Activated CD4-positive, alpha-beta T cell treated with anti-CD3 and anti-CD28 coated beads for 1 hour (primary cell): Measurements from ENCODE around the gene PKHD1.
A peak's percentile ranks its signal among the peaks of the same experiment; 100 is the strongest.

Experiments used
- DNase-seq: peaks from one replicate; pipeline ENCODE4 v3.0.0-alpha.2; 2020

Gene PKHD1

DNA sequence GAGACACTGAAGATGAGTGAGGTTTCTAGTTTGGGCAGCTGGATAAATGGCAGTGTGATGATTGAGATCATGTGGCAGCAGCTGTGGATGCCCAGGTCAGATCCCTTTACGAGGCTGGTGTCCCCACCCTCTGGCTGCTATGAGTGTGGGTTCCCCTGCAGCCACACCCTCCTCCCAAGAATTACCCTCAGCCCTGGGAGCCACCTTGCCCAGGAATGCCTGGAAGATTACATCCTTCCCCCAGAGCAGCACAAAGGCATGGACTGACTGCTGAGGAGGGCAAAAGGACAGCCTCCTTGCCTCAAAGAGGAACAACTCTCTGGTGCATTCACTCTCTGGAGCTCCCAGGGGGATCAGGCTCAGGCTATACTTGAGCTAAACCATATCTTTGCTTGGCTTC lies 15.0 kb upstream of the PKHD1 start:
- no peak for DNase-seq

DNA sequence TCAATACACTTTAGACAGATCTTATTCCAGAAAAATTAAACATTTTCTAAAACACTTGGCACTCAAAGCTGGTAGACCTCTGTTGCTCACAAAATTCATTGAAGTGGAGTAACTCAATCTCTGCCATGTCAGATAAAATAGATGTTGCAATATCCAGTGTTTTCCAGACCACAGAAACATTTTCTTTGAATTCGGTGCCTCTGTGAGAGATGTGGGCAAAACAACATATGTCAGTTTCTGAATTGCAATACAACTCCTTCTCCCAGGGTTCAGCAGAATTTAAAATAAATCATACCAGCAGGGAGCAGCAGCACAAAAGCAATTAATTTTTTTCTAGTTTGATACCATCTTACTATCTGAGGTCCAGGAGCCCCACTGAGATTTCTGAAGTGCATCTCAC lies 11.3 kb upstream of the PKHD1 start:
- no peak for DNase-seq

DNA sequence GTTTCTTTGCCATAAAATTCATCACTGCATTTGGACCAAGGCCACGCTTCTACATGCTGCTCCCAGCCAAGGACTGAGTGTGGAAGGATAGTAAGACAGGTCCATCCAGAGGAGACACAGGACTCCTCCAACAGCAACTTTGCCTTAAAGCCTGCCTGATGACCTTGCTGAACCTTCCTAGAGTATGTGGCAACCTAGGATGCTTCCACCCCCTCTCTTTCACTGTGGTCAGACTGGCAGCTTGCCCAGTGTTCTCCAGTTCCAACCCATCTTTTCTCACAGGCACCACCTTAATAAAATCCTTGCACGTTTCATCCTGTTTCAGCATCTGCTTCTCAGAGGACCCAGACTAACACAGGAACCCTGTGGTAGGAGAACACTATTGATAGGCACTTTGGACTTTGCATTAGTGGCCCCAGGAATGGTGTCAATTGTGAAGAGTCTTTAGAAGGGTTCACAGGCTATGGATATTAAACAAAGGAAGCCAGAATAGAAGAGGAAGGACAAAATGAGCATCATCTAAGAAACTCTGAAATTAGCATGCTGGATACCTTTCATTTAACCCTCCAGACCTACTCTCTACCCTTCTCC lies 2.4 kb upstream of the PKHD1 start:
- DNase-seq, result no peak

DNA sequence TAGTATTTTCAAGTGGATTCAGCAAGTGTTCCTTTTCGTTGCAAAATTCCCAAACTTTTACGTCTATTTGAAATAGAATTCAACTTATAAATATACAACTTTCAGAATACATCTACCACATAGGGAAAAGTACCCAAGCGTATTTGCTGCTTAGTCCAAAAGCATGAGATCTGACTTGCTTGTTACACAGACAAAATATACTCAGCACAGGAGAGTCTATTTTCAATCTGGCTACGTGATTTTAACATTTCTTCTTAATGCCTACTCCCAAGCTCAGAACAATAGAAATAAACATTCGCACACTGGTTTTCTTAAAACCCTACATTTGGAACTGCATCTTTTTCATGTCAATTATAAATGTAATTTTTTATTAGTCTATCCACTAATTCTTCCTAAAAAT lies 672 bp downstream of the PKHD1 start:
- no peak for DNase-seq

DNA sequence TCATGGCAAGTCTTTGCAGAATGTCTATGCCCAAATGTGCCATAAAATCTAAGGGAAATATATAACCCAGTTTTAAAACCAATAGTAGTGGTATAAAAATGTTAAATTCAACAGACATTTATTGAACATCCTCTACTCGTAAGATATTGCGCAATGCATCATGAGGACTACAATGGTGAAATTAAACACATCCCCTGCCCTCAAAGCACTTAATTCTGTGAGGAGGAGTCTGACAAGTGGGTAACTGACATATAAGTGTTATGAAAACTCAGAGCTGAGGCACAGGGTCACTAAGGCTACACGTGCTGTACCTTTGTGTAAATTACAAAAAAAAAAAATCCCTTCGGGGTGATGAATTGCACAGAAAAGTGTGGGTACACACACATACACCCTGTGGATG lies 6.2 kb downstream of the PKHD1 start:
- no peak for DNase-seq

DNA sequence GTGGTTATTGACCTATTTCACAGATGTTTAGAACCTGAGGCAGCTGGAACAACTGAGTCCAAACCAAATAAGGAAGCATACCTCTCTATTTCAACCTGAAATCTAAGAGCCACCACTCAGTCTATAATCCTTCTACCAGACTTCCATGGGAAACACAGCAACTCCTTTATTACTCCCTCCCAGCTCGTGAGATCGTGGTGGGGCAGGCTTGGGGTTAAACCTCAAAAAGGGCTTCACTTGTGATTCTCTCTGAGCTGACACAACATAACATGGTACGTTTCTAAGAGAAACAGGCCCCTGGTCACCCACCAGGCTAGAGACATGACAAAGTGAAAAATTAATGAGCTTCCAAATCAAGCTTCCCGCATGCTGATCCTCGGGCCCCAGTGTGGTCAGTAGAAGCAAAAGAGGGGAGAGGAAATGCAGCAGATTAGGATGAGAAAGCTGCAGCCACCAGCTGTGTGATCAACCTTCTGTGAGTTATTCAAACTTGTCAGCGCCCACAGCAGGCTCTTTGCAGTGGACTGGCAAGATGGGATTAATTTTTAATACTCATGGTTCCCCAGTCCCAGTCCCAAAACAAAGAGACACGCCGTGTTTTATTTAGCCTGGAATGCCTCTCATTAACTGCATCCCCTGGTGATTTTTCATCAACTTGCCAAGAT lies 9.3 kb downstream of the PKHD1 start:
- DNase-seq, result no peak

DNA sequence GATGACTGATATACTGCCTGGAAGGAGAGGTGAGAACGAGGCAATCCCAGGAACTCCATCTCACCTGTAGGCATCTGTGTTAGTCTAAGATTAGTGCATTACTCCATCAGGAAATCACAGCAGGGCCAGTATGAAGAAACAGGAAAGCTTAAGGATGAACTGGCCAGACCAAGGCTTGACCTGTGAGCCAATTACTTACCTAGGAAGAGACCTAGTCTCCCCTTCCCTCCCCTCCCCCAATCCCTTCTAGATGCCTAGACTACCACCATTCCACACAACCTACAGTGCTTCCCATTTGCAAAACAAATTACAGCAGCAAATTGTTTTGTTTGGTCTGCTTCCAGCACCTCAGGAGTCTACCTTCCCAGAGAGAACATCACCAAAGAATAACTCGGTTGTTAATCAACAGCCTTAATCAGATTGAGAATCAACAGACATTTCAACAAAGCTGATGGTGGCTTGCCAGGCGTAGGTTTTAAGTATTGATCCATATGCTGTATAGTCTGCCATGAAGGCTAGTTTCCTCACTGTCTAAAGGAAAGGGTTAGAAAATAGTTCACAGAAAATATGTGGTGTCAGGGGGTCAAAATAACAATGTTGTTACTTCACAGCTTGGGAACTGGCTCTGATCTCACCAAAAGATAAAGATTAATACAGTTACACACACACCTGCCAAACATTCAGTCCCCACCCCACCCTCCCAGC lies 10.1 kb downstream of the PKHD1 start:
- no peak for DNase-seq

DNA sequence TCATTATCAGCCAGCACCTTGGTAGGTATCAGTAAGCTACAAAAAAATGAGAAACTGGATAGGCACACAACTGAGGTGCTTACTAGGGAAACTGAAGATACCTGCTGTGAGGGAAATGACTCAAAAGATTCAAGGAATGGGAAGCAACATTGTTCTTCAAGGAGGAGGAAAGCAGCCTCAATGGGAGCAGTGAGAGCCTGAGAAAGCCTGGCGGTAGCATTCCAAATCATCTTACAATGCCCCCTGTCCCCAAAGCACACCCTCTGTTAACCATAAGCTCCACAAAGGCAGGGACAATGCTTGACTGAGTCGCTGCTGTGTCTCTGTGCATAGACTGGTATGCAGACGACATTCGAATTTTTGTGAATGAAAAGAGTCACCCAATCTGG lies 10.6 kb downstream of the PKHD1 start:
- DNase-seq, result no peak

DNA sequence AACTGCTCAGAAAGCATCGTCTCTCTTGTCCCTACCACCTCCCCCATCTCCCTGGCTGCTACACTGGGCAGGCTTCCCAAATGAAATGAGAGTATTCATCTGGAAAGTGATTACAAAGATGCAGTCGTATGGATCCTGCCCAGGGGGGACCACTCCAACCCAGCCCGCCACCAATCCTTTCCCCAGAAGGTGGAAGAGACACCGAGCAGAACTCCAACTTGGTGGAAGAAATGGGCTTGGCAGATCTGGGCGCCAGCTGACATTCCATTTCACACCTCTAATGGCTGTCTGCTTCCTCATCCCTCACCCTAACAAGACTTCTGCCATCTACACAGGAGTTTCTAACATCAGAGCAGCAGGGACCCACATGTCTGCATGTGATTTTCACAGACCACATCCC lies 12.7 kb downstream of the PKHD1 start:
- no peak for DNase-seq

DNA sequence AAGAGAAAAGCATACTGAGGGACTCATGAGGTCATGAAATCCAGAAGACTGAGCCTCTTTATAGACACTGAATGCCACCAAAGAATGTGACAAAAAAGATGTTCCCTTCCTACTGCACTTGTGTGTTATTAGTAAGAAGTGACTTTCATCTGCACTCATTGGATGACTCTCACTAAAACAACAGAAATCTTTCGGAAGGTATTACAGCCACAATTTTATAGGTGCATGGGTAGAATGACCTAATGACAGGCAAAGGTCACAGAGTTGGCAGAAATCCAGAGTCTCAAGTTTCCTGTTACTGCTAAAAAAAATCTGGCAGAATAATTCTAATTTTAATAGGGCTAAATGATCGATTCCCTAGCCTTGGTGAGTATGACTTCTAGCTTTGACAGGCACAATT lies 13.3 kb downstream of the PKHD1 start:
- DNase-seq, result no peak

DNA sequence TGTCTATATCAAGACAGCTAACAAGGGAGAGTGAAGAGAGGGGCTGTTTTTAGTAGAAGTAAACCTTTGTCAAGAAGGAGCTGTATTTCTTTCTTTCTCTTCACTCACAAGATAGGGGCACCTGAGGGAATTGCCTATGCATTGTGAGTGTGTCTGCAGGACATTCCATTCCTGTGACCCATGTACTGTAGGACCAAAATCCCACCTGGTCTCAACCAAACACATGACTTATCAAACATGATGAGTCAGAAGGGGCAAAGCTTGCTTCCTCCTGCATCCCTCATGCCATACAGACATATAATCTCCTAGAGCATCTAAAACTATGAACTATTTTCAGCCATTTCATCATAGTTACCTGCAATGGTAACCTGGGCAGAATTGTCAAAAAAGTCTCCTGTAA lies 21.8 kb downstream of the PKHD1 start:
- no peak for DNase-seq

DNA sequence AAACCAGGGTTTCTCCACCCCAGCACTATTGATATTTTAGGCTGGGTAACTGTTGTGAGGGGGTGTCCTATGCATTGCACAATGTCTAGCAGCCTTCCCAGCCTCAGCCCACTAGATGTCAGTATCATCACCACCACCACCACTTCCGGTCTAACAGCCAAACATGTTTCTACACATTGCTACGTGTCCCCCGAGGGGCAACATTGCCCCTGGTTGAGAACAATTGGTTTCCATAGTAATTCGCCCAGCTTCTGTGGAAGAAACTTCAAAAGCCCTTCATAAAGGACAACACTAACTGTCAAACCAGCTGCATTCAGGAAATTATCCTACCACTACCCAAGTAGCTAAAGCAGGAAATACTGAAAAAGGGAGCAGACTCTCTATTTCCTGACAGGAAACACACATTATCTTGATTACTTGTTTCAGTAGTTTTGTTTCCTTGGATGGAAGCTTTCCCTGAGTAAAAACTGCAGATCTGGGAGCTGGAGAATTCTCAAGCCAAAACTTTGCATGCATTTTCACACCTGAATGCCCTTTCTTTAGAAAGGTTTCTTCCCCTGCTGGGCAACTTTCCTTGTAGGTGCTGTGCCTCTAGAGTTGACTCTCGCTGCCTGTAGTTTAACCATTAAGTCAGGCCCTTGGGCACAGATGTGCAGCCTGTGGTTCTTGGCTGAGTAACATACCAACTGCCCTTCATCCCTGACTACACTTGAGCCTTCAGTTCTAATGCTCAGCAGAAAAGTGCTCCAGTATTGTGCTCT lies 23.6 kb downstream of the PKHD1 start:
- peak; percentile 36 for DNase-seq

DNA sequence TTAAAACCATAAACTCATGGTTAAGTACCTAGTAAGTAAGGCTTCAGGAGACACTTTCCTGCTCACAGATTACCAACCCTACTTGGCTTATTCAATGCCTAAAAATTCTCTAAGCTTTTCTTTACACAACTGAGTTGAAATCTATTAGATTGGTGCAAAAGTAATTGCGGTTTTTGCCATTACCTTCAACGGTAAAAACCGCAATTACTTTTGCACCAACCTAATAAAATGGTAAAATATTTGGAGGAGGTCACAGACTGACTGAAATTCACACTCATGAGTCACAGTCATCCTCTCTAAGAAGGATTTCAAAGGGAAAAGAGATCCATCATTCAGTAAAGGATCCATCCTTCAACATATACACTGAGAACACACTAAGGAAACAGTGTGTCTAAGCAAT lies 25.9 kb downstream of the PKHD1 start:
- DNase-seq, result no peak

DNA sequence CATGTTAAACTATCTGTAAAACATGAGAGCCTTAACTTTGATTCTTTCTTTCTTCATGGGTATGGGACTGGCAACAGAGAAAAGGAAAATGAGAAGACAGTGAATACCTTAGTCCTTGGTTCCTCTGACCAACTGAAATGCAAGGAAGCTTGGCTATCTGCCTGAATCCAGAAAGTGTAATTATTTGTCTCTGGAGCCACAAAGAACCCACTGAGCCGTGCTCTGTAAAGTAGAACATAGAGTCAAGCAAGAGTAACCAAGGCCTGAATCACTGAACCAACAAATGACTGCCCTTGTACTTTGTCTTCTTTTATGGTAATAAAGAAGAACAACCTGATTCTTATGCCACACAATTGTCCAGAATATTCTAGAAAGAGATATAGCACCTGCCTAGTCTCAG lies 27.6 kb downstream of the PKHD1 start:
- DNase-seq, result no peak

DNA sequence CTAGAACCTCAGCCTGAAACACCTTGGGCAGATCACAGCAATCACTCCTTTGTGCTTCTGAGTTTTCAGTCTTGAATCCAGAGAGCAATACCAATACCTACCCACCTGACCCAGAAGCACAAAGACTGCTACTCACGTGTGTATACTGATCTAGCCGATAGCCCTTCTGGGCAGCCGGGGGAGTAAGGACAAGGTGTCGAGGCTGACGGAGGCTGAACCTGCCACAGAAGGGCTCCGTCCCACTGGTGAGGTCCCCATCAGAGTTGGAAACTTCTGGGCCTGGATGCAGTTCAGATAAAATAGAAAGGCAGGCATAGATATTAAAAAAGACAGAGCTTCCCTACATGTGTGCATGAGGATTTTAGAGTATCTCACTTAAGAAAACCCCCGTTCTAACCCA lies 32.0 kb downstream of the PKHD1 start:
- no peak for DNase-seq

DNA sequence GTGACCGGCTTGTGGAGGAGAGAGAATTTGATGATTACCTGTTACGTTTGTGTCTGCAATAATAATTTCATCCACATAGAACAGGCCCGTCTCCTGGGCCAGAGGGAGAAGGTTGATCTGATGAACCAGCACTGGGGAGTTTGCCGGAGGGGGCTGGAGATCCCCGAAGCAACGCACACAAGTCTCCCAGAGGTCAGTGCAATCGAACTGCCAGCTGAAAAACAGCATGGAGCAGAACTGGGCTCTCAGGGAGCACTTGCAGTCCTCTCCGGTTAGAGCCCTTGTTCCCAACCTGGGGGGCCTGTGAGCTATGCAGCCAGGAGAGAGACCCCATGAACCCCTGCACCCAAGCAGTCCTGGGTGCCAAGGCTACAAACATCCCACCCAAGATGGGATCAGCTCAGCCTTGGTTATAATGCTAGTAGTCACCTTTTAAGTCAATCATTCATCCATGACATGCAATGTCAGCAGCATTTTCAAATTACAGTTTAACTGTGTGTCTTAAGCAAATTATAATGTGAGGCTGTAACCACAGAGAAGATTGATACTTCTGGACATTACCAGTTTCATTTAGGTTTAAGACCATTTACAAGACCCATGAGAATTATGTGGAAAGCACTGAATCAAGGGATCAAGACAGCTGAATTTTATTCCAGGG lies 34.2 kb downstream of the PKHD1 start:
- DNase-seq, result no peak

DNA sequence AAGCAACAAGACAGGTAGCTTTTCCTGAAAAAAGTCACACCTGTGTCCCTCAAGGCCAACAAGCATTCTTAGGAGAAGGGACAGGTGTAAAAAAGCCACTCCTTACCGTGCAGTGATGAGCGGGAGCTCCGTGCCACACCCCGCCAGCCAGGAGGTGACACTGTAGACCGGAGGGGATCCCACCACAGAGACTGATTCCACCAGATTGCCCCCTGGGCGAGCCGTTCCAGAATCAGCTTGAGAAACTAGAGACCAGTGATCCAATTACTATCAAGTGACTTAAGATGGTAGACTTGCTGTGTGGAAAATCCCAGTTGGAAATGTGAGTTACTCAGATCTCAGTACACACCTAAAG lies 37.4 kb downstream of the PKHD1 start:
- DNase-seq, result no peak

DNA sequence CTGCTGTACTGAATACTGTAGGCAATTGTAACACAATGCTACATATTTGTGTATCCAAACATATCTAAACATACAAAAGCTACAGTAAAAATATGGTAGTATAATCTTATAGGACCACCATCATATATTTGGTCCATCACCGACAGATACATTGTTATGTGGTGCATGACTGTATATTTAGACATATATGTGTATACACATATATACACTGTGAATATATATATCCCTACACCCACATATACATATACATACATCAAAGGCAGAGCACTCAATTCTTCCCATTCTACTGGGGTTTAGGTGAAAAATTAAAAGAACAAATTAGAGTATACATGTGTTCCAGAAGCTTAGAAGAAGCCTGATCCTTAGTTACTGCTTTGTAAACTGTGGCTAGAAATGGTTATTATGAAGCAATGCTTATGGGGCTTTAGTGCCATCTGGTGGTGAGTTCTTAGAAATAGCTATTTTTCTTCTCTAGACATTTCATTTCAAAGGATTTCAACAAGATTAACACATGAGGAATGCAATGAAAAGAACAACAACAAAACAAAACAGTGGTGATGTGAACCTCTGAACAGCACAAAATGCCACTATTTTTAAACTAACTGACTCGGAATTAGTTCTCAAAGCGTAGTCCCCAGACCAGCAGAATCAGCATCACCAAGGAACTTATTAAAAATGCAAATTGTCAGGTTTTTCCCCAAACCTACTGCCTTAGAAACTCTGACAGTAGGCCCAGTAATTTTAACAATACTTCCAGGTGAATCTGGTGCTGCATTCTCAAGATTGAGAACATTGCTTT lies 38.0 kb downstream of the PKHD1 start:
- no peak for DNase-seq

DNA sequence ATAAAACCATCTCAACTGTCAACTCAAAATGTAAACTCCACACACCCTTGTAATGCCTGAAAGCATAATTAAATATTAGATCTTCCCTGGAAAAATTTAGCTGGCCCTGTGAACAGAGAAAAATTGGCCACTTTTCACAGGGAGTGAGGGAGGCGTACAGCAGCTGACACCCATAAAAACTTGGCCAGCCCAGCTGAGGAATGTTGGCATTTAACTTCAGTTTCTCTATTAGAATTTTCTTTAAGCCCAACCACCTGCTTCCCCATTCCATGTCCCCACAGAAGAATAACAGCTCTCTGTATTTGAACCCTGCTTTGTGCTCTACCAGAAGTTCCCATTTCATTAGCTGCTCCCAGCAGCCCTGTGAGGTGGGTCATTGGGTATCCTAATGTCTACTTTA lies 41.0 kb downstream of the PKHD1 start:
- no peak for DNase-seq

DNA sequence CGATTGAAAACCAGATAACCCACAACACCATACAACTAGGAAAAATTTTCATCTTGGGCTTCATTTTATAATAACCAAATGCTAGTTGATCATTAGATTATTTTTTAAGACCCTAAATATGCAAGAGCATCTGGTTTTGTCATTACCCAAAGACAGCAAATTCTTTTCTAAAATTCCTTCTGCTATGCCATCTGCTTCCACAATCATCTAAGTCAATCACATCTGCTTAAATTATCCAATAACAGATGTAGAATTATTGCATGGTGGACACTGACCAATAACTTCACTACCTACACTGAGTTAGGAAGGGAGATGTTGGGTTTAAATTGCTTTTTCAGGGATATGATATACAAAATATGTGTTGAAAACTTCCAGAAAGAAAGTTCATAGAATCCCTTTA lies 41.9 kb downstream of the PKHD1 start:
- no peak for DNase-seq

DNA sequence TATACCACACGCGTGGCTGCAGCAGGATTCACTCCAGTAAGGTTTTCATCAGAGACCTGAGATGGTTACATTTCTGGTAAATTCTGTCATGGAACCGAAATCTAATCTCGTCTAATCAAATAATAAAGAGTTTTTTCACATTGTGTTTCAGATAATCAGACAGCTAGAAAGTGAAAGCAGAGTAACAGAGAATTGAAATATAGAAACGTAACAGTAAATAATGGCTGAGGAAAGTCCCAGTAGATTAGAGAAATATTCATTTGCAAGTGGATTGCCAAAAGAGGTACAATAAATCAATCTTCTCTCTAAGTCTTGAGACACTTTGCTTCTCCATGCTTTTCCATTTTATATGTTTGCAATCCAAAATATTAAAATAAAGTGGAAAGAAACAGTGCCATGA lies 42.4 kb downstream of the PKHD1 start:
- DNase-seq, result no peak

DNA sequence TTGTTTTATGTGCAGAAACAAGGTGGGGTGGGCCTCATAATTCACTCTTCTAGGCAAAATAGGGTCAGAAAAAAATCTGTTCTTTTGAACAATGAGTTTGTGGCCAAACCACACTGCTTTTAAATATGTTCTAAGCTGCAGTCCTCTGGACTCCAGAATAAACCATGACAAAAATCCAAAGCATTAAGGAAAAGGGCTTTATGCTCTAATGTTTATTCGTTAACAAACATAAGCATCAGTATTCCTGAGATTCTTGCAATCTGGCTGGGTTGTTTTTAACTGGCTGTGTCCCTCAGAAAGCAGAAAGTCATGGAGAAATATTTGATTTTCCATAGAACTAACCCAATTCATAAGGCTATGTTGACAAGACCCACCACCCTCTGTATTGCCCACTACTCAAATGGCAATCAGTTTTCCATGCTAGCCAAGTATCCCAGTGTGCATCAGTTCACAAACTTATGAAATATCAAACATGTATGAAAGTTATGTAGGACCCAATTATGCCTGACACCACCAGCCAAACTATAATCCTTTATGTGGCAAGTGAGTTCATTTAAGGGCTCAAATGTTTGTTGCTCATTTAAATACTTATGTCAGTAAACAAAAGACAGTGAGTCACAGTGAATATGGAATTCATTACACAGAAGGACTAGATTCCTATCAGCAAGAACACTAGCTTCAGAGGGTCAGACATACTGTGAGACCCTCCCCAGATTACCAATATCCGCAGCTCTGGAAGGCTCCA lies 45.1 kb downstream of the PKHD1 start:
- no peak for DNase-seq
